NK-92 (cell line): Measurements from ENCODE around the gene KTI12.
"Not testable (repeated sequence)": the region's sequence is repeated elsewhere in the genome, so short reads cannot be mapped to it uniquely, and the experiment has no call there.

Source experiments
- DNase-seq: peaks from one replicate; lab custom pipeline; 2025; ENCODE audit not compliant: unreplicated experiment; lab: John Stamatoyannopoulos, UW

KTI12 gene

GRCh38 chr1:52041551-52042185 is 8.1 kb upstream of the KTI12 start:
- no peak for DNase-seq

GRCh38 chr1:52037909-52038308 is 4.3 kb upstream of the KTI12 start:
- no peak for DNase-seq

- no peak for DNase-seq
Observed at GRCh38 chr1:52037402-52037814, 3.8 kb upstream of the KTI12 start.

GRCh38 chr1:52034050-52034384 is 407 bp upstream of the KTI12 start:
- DNase-seq: no peak

GRCh38 chr1:52032785-52033131 is 852 bp downstream of the KTI12 start:
- no peak for DNase-seq

- DNase-seq: no peak
Observed at GRCh38 chr1:52032124-52032784, 1.4 kb downstream of the KTI12 start.

GRCh38 chr1:52028839-52029238 is 4.8 kb downstream of the KTI12 start:
- not testable (repeated sequence) for DNase-seq

- no peak for DNase-seq
Observed at GRCh38 chr1:52028328-52028727, 5.3 kb downstream of the KTI12 start.

GRCh38 chr1:52026278-52026677 is 7.3 kb downstream of the KTI12 start:
- no peak for DNase-seq

- no peak for DNase-seq
Observed at GRCh38 chr1:52022133-52022532, 11.5 kb downstream of the KTI12 start.

- no peak for DNase-seq
Observed at GRCh38 chr1:52008071-52008809, 25.4 kb downstream of the KTI12 start.

GRCh38 chr1:52007215-52008002 is 26.2 kb downstream of the KTI12 start:
- no peak for DNase-seq

GRCh38 chr1:52006081-52006553 is 27.5 kb downstream of the KTI12 start:
- not testable (repeated sequence) for DNase-seq

- DNase-seq: not testable (repeated sequence)
Observed at GRCh38 chr1:52005548-52005947, 28.1 kb downstream of the KTI12 start.

- DNase-seq: no peak
Observed at GRCh38 chr1:52003877-52004276, 29.7 kb downstream of the KTI12 start.

- DNase-seq: no peak
Observed at GRCh38 chr1:52002038-52002917, 31.3 kb downstream of the KTI12 start.

GRCh38 chr1:51998701-51999100 is 34.9 kb downstream of the KTI12 start:
- no peak for DNase-seq

GRCh38 chr1:51997974-51998382 is 35.6 kb downstream of the KTI12 start:
- no peak for DNase-seq

- no peak for DNase-seq
Observed at GRCh38 chr1:51990478-51990965, 43.1 kb downstream of the KTI12 start, which contains the start of gene RAB3B. TSS of gene RAB3B (minus strand) at chr1:51990700. CDS start at chr1:51977117, 13,583 bp downstream.
